ENCODE data around the gene STAC3.

DNA sequence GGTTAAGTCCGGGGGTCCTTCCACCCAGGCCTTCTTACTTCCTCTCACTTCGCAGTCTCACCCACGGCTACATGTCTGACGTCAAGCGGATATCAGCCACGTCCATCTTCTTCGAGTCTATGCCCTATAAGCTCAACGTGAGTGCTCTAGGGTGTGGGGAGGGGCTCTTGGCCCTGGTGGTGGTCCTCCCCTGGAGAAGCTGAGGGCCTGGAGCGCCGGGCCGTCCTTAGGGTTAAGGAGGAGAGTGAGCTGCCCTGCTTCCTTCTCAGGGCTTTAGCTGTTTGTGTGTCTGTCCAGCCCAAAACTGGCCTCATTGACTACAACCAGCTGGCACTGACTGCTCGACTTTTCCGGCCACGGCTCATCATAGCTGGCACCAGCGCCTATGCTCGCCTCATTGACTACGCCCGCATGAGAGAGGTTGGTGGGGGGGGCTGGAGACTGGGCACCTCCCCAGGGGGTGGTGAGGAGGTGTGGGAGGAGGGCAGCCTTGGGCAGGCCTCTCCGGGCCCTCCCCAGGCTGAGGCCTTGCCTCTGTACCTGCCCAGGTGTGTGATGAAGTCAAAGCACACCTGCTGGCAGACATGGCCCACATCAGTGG lies 18.7 kb downstream of the STAC3 start:
- TF ChIP-seq EZH2 (IDR thresholded peaks at IDR 0.05; ENCODE audit: low read depth), result no peak
- TF ChIP-seq, protein P1, sequence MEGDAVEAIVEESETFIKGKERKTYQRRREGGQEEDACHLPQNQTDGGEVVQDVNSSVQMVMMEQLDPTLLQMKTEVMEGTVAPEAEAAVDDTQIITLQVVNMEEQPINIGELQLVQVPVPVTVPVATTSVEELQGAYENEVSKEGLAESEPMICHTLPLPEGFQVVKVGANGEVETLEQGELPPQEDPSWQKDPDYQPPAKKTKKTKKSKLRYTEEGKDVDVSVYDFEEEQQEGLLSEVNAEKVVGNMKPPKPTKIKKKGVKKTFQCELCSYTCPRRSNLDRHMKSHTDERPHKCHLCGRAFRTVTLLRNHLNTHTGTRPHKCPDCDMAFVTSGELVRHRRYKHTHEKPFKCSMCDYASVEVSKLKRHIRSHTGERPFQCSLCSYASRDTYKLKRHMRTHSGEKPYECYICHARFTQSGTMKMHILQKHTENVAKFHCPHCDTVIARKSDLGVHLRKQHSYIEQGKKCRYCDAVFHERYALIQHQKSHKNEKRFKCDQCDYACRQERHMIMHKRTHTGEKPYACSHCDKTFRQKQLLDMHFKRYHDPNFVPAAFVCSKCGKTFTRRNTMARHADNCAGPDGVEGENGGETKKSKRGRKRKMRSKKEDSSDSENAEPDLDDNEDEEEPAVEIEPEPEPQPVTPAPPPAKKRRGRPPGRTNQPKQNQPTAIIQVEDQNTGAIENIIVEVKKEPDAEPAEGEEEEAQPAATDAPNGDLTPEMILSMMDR (conservative IDR thresholded peaks at IDR 0.05), result no peak

Data from PC-9 (cell line).